SIG-M5 treated with dmso at 0.1 percent for 504 hours (cell line): Measurements from ENCODE around the gene KRTAP10-4.
"Not testable (repeated sequence)": the region's sequence is repeated elsewhere in the genome, so short reads cannot be mapped to it uniquely, and the experiment has no call there.

Experiments
- DNase-seq: peaks from one replicate; lab custom pipeline; 2025; ENCODE audit not compliant: unreplicated experiment; lab: John Stamatoyannopoulos, UW

Gene KRTAP10-4

DNA sequence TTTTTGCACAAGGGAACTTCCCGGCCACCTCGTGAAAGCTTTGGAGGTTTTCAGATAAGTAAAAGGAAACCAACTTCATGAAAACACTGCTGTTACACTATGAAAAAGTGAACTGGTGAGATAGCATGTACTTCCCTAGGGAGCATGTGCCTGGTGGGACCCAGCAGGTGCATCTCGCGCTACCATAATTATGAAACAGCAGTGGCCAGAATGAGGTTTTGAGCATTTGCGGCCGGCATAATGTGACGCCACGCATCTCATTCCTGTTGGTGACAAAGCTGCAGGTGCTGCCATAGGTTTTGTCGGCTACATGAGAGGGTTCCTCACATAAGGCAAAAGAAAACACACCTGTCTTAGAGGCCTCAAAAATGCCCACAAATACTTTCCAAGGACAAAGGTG is 16.6 kb upstream of the KRTAP10-4 start:
- no peak for DNase-seq

GRCh38 chr21:44557491-44558328 is 15.8 kb upstream of the KRTAP10-4 start:
- no peak for DNase-seq

- not testable (repeated sequence) for DNase-seq
These were observed 15.2 kb upstream of the KRTAP10-4 start for GRCh38 chr21:44558329-44558675.

- no peak for DNase-seq
These were observed 14.8 kb upstream of the KRTAP10-4 start, which contains the start of gene KRTAP10-3 for GRCh38 chr21:44558695-44559094. TSS of gene KRTAP10-3 (minus strand) at chr21:44558795. CDS start at chr21:44558715, 80 bp downstream.

DNA sequence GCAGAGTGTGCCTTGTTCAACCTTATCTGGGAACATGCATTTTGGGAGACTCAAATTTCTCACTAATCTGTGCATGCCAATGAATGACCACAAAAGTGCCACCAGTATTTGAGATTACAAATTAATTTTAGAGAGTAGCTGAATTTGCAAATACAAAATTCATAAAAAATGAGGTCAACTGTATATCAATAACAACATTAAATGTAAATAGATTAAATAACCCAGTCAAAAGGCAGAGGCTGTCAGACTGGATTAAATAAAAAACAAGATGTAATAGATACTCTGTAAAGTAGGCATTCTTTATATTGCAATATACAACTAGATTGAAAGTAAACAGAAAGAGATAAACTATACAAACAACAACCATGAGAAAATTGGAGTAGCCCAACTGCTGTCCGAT is 9.4 kb upstream of the KRTAP10-4 start:
- DNase-seq, result no peak

DNA sequence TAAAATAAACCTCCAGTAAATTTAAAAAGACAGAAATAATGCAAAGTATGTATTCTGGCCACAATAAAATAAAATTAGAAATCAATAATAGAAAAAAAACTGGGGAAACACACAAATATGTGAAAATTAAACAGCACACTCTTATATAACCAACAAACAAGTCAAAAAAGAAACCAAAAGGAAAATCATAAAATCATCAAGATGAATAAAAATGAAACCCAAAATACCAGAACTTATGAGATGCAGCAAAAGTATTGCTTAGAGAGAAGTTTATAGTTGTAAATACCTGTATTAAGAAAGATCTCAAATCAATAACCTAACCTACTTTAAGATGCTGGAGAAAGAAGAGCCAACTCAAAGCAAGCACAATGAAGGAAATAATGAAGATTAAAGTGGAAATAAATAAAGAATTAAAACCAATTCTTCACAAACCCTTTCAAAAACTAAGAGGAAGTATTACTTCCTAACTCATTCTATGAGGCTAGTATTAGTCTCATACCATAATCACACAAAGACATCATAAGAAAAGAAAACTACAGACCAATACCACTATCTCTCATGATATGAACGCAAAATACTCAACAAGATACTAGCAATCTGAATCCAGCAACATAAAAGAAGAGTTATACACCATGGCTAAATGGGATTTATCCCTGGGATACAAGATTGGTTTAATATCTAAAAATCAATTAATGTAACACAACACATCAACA is 8.5 kb upstream of the KRTAP10-4 start:
- DNase-seq, result no peak

- peak; percentile 62 for DNase-seq
These were observed 7.1 kb upstream of the KRTAP10-4 start for GRCh38 chr21:44566403-44566802.

GRCh38 chr21:44567481-44568171 is 5.9 kb upstream of the KRTAP10-4 start:
- DNase-seq, result no peak

GRCh38 chr21:44568261-44568660 is 5.3 kb upstream of the KRTAP10-4 start:
- DNase-seq, result no peak

GRCh38 chr21:44568667-44569556 is 4.6 kb upstream of the KRTAP10-4 start:
- DNase-seq, result no peak

- DNase-seq, result no peak
These were observed 3.5 kb upstream of the KRTAP10-4 start for GRCh38 chr21:44569861-44570517.

GRCh38 chr21:44571296-44571695 is 2.2 kb upstream of the KRTAP10-4 start:
- no peak for DNase-seq

DNA sequence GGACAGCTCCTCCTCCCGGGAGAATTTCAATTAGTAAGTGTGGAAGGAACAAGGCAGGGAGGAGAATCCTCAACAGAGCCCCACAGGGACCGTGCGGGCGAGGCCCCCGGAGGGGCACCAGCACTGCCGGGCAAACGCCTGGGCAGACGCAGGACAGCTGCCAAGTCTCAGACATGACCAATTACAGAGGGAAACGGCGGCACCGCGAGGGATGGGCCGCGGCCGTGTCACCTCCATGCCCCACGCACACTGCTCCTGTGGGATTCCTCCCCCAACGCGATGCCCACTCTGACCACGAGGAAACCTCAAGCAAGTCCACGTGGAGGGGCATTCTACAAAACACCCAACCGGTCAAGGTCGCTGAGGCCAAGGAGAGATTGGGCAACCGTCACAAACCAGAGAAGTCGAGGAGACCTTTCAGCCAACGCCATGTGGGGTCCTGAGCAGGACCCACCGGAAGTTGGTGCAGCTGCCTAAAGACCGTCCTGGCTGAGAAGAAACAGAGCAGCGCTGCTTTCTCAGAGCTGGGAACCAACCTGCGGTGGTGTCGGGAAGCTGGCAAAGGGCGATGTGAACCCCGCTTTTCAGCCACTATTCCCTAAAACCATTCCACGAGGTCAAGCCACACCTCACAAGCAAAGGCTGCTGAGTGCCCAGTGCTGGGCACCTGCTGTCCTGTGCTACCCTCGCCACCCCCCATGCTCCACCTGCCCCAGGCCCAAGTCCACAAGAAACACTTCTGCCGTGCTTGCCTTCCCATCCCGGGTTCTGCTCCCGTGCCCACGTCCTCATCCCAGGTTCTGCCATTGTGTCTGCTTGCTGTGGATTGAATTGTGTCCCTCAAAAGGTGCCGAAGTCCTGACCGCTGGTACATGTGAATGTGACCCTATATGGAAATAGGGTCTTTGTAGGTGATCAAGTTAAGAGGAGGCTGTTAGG is 1.4 kb upstream of the KRTAP10-4 start:
- DNase-seq, result no peak

DNA sequence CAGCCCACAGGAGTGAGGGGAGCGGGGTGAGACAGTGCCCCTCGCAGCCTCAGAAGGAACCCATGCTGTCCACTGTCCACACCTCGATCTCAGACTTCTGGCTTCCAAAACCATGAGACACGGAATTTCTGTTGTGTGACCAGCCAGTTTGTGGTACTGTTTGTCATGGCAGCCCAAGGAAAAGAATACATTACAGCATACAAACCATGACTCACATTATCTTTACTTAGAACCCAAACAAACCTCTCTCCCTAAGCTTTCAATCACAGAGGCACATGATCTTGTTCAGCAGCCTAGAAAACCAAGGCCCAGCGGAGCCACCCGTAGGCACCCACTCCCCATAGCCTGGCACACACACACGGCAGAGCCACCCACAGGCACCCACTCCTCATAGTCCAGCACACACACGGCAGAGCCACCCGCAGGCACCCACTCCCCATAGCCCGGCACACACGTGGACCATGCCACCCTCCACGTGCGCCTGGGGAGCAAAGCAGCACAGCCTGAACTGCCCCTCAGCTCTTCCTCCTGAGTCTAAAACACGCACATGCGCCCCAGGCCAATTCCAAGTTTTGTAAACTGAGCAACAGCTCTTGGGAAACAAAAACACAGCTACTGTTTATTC is 458 bp upstream of the KRTAP10-4 start:
- no peak for DNase-seq

GRCh38 chr21:44574457-44575306 is 1.2 kb downstream of the KRTAP10-4 start:
- no peak for DNase-seq

- no peak for DNase-seq
These were observed 1.9 kb downstream of the KRTAP10-4 start for GRCh38 chr21:44575307-44576024.

DNA sequence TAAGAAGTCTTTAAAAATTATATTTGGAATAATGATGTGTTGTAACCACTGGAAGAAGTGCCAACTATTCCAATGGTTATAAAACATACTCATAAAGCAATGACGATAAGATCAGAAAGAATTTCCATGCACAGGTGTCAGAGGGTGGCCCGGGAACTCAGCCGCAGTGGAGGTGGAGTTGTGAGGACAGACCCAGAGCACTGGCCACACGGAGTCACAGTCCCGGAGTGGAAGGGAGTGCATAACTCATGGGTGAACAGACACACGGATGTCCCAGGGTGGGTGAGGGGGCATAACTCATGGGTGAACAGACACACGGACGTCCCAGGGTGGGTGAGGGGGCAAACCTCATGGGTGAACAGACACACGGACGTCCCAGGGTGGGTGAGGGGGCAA is 2.5 kb downstream of the KRTAP10-4 start:
- DNase-seq, result no peak
